Activated T-cell treated with anti-CD3 and anti-CD28 coated beads, Interleukin-2, amount 50 U/mL, for 1 hour (primary cell): Measurements from ENCODE around the gene GPC3.
"Not testable (repeated sequence)": the region's sequence is repeated elsewhere in the genome, so short reads cannot be mapped to it uniquely, and the experiment has no call there.

ENCODE experiments used
- DNase-seq: peaks from one replicate; pipeline ENCODE4 v3.0.0-alpha.2; 2020

Gene GPC3

GRCh38 chrX:133544778-133545177 is 440.6 kb downstream of the GPC3 start:
- no peak for DNase-seq

- no peak for DNase-seq
These were observed 441.3 kb downstream of the GPC3 start for GRCh38 chrX:133544115-133544514.

- DNase-seq = no peak
These were observed 441.7 kb downstream of the GPC3 start for GRCh38 chrX:133543654-133544053.

- DNase-seq = no peak
These were observed 442.9 kb downstream of the GPC3 start for GRCh38 chrX:133542476-133542875.

- DNase-seq = no peak
These were observed 444.4 kb downstream of the GPC3 start for GRCh38 chrX:133541021-133541420.

GRCh38 chrX:133538148-133538547 is 447.2 kb downstream of the GPC3 start:
- DNase-seq = no peak

GRCh38 chrX:133537142-133537541 is 448.3 kb downstream of the GPC3 start:
- DNase-seq = no peak

- DNase-seq = no peak
These were observed 450.3 kb downstream of the GPC3 start for GRCh38 chrX:133535066-133535465.

- DNase-seq = no peak
These were observed 451.2 kb downstream of the GPC3 start for GRCh38 chrX:133534172-133534571.

GRCh38 chrX:133533249-133533648 is 452.1 kb downstream of the GPC3 start:
- DNase-seq = no peak

GRCh38 chrX:133530960-133531359 is 454.4 kb downstream of the GPC3 start:
- no peak for DNase-seq

- no peak for DNase-seq
These were observed 455.8 kb downstream of the GPC3 start for GRCh38 chrX:133529578-133529977.

GRCh38 chrX:133527825-133528224 is 457.6 kb downstream of the GPC3 start:
- no peak for DNase-seq

- DNase-seq = no peak
These were observed 458.0 kb downstream of the GPC3 start for GRCh38 chrX:133527415-133527814.

- not testable (repeated sequence) for DNase-seq
These were observed 458.6 kb downstream of the GPC3 start for GRCh38 chrX:133526773-133527172.

- no peak for DNase-seq
These were observed 461.9 kb downstream of the GPC3 start for GRCh38 chrX:133523526-133523925.

- DNase-seq = no peak
These were observed 462.3 kb downstream of the GPC3 start for GRCh38 chrX:133523081-133523487.

- no peak for DNase-seq
These were observed 468.7 kb downstream of the GPC3 start for GRCh38 chrX:133516686-133517085.

- no peak for DNase-seq
These were observed 470.9 kb downstream of the GPC3 start for GRCh38 chrX:133514486-133514885.

GRCh38 chrX:133513123-133513522 is 472.3 kb downstream of the GPC3 start:
- no peak for DNase-seq

- no peak for DNase-seq
These were observed 474.4 kb downstream of the GPC3 start for GRCh38 chrX:133511041-133511440.

GRCh38 chrX:133497356-133497755 is 488.0 kb downstream of the GPC3 start:
- DNase-seq = no peak

- DNase-seq = no peak
These were observed 489.7 kb downstream of the GPC3 start for GRCh38 chrX:133495464-133496391.

- no peak for DNase-seq
These were observed 492.0 kb downstream of the GPC3 start for GRCh38 chrX:133493366-133493765.

GRCh38 chrX:133490955-133491354 is 494.4 kb downstream of the GPC3 start:
- no peak for DNase-seq
